HepG2 (cell line): ENCODE results near the gene AMBRA1. TPM values are rescaled to one million over a fixed set of nuclear protein-coding genes. Genes with fewer than 3 reads are reported as not detected.
A peak's percentile ranks its signal among the peaks of the same experiment; 100 is the strongest.

ENCODE experiments used
- CEBPB ChIP-seq: IDR thresholded peaks from 2 replicates; pipeline ENCODE4 v1.6.1; 2011; ENCODE audit warnings: low read depth, low read length, improper control_type of control experiment, borderline replicate concordance
- ELF1 ChIP-seq: sonication (generic); formaldehyde crosslinking; IDR thresholded peaks from 2 replicates; pipeline ENCODE4 v1.4.0; 2020; ENCODE audit warnings: missing genetic modification reagents
- HMG20A ChIP-seq: IDR thresholded peaks from 2 replicates; pipeline ENCODE4 v1.6.1; 2016; ENCODE audit warnings: borderline replicate concordance
- KLF13 ChIP-seq: sonication (generic); formaldehyde crosslinking; IDR thresholded peaks from 2 replicates; pipeline ENCODE4 v1.4.0; 2020; ENCODE audit warnings: mild to moderate bottlenecking, missing genetic modification reagents
- NR2F6 ChIP-seq, 2 experiments: IDR thresholded peaks; 2 replicates each; pipeline ENCODE4 v1.6.1; 2016; ENCODE audit warnings: antibody characterized with exemption in 1 of 2, mild to moderate bottlenecking in 1 of 2
- RFXANK ChIP-seq: IDR thresholded peaks from 2 replicates; pipeline ENCODE4 v1.6.1; 2016
- RORA ChIP-seq: sonication (generic); formaldehyde crosslinking; IDR thresholded peaks from 2 replicates; pipeline ENCODE4 v1.5.0; 2020; ENCODE audit warnings: mild to moderate bottlenecking, missing genetic modification reagents, moderate library complexity
- ZBTB21 ChIP-seq: sonication (generic); formaldehyde crosslinking; IDR thresholded peaks from 2 replicates; pipeline ENCODE4 v1.4.0; 2020; ENCODE audit warnings: missing genetic modification reagents
- ZNF329 ChIP-seq: sonication (generic); formaldehyde crosslinking; IDR thresholded peaks from 2 replicates; pipeline ENCODE4 v1.9.0; 2021; ENCODE audit warnings: low read depth, mild to moderate bottlenecking, missing genetic modification reagents
- ZNF496 ChIP-seq: sonication (generic); formaldehyde crosslinking; IDR thresholded peaks from 2 replicates; pipeline ENCODE4 v1.8.1; 2023; ENCODE audit warnings: mild to moderate bottlenecking, moderate library complexity, missing genetic modification reagents; ENCODE audit not compliant: insufficient replicate concordance
- ZNF530 ChIP-seq: sonication (generic); formaldehyde crosslinking; IDR thresholded peaks from 2 replicates; pipeline ENCODE4 v1.5.0; 2020; ENCODE audit warnings: low read depth, mild to moderate bottlenecking, missing genetic modification reagents
- polyA plus RNA-seq, 8 experiments: library from polyadenylated mRNA; depleted of rRNA in 3 of 8; stranded (reverse) in 7 of 8; unstranded in 1 of 8; fragments of >200 nt; fragmentation: Illumina TruSeq in 4 of 8; extraction: Trizol in 4 of 8; gene quantifications; 2 replicates each; pipeline versions ENCODE4 v1.2.1 to v1.2.3, GENCODE V29; 2011 to 2016; ENCODE audit warnings: low read depth in 4 of 8, missing spikeins in 1 of 8, mixed read lengths in 1 of 8; ENCODE audit not compliant: insufficient read depth in 1 of 8
- total RNA-seq, 5 experiments: library from RNA; depleted of rRNA; stranded (reverse); fragments of >200 nt; fragmentation: Illumina TruSeq; extraction: Trizol; gene quantifications; 2 replicates each; pipeline ENCODE4 v1.2.3, GENCODE V29; 2016; ENCODE audit warnings: low read depth in 1 of 5
- TF ChIP-seq, protein P1 (sequence below): sonication (generic); formaldehyde crosslinking; IDR thresholded peaks from 2 replicates; pipeline ENCODE4 v1.4.0; 2020; ENCODE audit warnings: missing genetic modification reagents, borderline replicate concordance
- TF ChIP-seq, protein P2 (sequence below), 2 experiments: sonication (generic) in 1 of 2; formaldehyde crosslinking in 1 of 2; IDR thresholded peaks; 2 replicates each; pipeline versions ENCODE4 v1.4.0 to v1.6.1; 2016 to 2020; ENCODE audit warnings: borderline replicate concordance in 1 of 2, low read depth in 1 of 2, mild to moderate bottlenecking in 1 of 2, missing genetic modification reagents in 1 of 2
- TF ChIP-seq, protein P3 (sequence below): sonication (generic); formaldehyde crosslinking; IDR thresholded peaks from 2 replicates; pipeline ENCODE4 v1.5.0; 2020; ENCODE audit warnings: mild to moderate bottlenecking, missing genetic modification reagents
- TF ChIP-seq, protein P4 (sequence below): sonication (generic); formaldehyde crosslinking; IDR thresholded peaks from 2 replicates; pipeline ENCODE4 v1.4.0; 2020; ENCODE audit warnings: missing genetic modification reagents, mild to moderate bottlenecking, borderline replicate concordance

The AMBRA1 gene
- total and polyA plus RNA-seq, 2 of the 13 experiments (the other 11 are each of a cell fraction or from before 2014, with no cell fraction given), result 15.7 to 26.0 TPM

DNA sequence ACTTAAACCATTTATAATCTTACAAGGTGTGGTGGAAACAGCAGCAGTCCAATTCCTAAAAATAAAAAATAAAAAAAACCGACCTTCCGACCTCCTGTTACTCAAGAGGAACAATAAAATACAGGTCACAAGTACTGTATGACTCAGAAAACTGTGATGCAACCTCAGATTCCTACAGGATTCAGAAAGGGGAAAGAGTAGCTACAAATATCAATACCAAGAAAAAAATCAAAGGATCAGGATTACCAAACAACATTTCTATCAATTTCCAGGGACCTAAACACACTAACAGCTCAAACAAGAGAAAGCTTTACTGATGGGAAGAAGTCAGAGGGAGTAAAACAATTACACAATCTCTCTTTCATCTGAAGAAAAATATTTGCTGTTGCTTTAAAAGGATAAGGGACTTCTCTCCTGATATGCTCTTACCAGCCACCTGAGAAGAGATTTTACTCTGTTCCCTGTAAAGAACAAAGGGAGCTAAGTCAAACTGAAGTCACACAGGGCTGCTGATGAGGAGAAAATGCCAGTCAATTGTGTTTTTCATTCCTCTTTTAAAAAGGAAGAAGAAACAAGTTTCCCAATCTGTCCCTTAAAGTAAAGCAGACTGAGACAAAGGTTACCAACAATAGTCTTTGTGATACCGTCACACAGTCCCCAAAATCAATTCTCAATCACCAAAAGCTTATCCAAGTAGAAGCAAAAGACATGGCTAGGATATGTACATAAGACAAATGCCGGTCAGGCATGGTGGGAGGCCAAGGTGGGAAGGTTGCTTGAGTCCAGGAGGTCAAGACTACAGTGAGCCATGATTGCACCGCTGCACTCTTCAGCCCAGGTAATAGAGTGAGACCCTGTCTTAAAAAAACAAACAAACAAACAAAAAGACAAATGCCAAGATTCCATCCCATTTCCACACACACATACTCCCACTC is 39.3 kb downstream of the AMBRA1 start (continued):
- TF ChIP-seq, protein P1, sequence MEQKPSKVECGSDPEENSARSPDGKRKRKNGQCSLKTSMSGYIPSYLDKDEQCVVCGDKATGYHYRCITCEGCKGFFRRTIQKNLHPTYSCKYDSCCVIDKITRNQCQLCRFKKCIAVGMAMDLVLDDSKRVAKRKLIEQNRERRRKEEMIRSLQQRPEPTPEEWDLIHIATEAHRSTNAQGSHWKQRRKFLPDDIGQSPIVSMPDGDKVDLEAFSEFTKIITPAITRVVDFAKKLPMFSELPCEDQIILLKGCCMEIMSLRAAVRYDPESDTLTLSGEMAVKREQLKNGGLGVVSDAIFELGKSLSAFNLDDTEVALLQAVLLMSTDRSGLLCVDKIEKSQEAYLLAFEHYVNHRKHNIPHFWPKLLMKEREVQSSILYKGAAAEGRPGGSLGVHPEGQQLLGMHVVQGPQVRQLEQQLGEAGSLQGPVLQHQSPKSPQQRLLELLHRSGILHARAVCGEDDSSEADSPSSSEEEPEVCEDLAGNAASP (CRISPR knock-in tag), result peak; percentile 8; the same call in 1 of the 2 replicates
- TF ChIP-seq, protein P2, sequence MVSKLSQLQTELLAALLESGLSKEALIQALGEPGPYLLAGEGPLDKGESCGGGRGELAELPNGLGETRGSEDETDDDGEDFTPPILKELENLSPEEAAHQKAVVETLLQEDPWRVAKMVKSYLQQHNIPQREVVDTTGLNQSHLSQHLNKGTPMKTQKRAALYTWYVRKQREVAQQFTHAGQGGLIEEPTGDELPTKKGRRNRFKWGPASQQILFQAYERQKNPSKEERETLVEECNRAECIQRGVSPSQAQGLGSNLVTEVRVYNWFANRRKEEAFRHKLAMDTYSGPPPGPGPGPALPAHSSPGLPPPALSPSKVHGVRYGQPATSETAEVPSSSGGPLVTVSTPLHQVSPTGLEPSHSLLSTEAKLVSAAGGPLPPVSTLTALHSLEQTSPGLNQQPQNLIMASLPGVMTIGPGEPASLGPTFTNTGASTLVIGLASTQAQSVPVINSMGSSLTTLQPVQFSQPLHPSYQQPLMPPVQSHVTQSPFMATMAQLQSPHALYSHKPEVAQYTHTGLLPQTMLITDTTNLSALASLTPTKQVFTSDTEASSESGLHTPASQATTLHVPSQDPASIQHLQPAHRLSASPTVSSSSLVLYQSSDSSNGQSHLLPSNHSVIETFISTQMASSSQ (IDR thresholded peaks at IDR 0.05; ENCODE audit: low read depth), result peak; percentile 68
- TF ChIP-seq, protein P2 (CRISPR knock-in tag; IDR thresholded peaks at IDR 0.05; ENCODE audit: borderline replicate concordance), result peak; percentile 71; the same call in 1 of the 2 replicates
- TF ChIP-seq, protein P3, sequence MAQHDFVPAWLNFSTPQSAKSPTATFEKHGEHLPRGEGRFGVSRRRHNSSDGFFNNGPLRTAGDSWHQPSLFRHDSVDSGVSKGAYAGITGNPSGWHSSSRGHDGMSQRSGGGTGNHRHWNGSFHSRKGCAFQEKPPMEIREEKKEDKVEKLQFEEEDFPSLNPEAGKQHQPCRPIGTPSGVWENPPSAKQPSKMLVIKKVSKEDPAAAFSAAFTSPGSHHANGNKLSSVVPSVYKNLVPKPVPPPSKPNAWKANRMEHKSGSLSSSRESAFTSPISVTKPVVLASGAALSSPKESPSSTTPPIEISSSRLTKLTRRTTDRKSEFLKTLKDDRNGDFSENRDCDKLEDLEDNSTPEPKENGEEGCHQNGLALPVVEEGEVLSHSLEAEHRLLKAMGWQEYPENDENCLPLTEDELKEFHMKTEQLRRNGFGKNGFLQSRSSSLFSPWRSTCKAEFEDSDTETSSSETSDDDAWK, result no peak
- no peak for TF ChIP-seq ZNF496
- TF ChIP-seq HMG20A (CRISPR knock-in tag), result peak; percentile 94
- TF ChIP-seq ZBTB21 (CRISPR knock-in tag), result no peak; the same call in 1 of the 2 replicates
- TF ChIP-seq RORA, result peak; percentile 79
- peak; percentile 94 for TF ChIP-seq CEBPB
- TF ChIP-seq ZNF530 (CRISPR knock-in tag), result no peak
- TF ChIP-seq, protein P4, sequence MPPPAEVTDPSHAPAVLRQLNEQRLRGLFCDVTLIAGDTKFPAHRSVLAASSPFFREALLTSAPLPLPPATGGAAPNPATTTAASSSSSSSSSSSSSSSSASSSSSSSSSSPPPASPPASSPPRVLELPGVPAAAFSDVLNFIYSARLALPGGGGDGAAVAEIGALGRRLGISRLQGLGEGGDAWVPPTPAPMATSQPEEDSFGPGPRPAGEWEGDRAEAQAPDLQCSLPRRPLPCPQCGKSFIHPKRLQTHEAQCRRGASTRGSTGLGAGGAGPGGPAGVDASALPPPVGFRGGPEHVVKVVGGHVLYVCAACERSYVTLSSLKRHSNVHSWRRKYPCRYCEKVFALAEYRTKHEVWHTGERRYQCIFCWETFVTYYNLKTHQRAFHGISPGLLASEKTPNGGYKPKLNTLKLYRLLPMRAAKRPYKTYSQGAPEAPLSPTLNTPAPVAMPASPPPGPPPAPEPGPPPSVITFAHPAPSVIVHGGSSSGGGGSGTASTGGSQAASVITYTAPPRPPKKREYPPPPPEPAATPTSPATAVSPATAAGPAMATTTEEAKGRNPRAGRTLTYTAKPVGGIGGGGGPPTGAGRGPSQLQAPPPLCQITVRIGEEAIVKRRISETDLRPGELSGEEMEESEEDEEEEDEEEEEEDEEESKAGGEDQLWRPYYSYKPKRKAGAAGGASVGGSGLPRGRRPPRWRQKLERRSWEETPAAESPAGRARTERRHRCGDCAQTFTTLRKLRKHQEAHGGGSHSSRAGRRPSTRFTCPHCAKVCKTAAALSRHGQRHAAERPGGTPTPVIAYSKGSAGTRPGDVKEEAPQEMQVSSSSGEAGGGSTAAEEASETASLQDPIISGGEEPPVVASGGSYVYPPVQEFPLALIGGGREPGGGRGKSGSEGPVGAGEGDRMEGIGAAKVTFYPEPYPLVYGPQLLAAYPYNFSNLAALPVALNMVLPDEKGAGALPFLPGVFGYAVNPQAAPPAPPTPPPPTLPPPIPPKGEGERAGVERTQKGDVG (CRISPR knock-in tag), result no peak
- TF ChIP-seq ELF1 (CRISPR knock-in tag), result no peak
- no peak for TF ChIP-seq ZNF329 (CRISPR knock-in tag)
- TF ChIP-seq NR2F6 (IDR thresholded peaks at IDR 0.05), result peak; percentile 98
- TF ChIP-seq NR2F6 (CRISPR knock-in tag; IDR thresholded peaks at IDR 0.05), result peak; percentile 94
- TF ChIP-seq RFXANK, result no peak
- no peak for TF ChIP-seq KLF13 (CRISPR knock-in tag)
